Mesothelial cell of epicardium (in vitro differentiated cells): ENCODE measurements around the gene CATSPERE. TPM values are rescaled to one million over a fixed set of nuclear protein-coding genes. Genes with fewer than 3 reads are reported as not detected.

ENCODE experiments used
- DNase-seq, 2 experiments: peaks; one replicate each; pipeline ENCODE4 v3.0.0; 2021; ENCODE audit warnings: low spot score in 2 of 2; ENCODE audit not compliant: unreplicated experiment in 2 of 2
- H3K27ac Mint-ChIP-seq: 2 replicates; pipeline ENCODE4 v1.8.0; 2021; ENCODE audit warnings: mixed read lengths
- H3K27me3 Mint-ChIP-seq: 2 replicates; pipeline ENCODE4 v1.8.0; 2021; ENCODE audit warnings: low read depth, mixed read lengths
- H3K36me3 Mint-ChIP-seq: 2 replicates; pipeline ENCODE4 v1.8.0; 2021; ENCODE audit warnings: mixed read lengths
- H3K4me1 Mint-ChIP-seq: 2 replicates; pipeline ENCODE4 v1.8.0; 2021; ENCODE audit warnings: mixed read lengths
- H3K4me3 Mint-ChIP-seq: 2 replicates; pipeline ENCODE4 v1.8.0; 2021; ENCODE audit warnings: mild to moderate bottlenecking, moderate library complexity, mixed read lengths
- H3K9me3 Mint-ChIP-seq: 2 replicates; pipeline ENCODE4 v1.8.0; 2021; ENCODE audit warnings: mixed read lengths
- total RNA-seq: library from RNA; stranded (reverse); gene quantifications from 3 replicates; pipeline ENCODE4 v1.2.1, GENCODE V29; 2021
- TF ChIP-seq, protein P1 (sequence below): fragments of 200-600 bp; sonication (generic); IDR thresholded peaks from one replicate; pipeline ENCODE4 v1.5.0; 2021; ENCODE audit warnings: antibody characterized with exemption; ENCODE audit not compliant: unreplicated experiment

CATSPERE gene
- total RNA-seq, 1 donor from 2014 or later: 2.5 TPM

DNA sequence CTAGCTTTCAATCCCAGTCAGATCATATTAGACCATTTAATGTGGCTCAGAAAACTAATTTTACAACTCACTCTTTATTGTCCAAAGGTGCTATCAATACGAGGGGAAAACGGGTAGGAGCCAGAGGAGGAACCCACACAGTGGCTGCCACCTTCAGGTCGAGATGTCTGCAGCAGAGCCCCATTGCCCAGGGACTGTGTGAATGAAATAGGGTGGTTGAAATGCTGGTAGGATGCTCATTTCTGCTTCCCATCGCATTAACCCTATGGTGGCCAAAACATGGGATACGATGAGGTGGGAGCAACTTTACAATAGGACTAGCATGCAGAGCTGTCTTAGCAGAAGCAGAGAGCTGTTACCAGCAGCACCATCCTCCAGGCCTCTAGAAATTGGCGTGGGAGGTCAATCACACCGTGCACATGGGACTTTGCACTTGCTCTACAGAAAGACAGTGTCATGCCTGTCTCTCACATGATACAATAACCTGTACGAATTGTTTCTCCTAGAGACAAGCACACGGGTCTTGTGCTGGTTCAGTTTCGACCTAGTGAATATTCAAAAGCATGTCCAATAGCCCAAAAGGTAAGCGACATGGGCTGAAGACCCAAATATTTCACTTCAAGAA is 122.4 kb downstream of the CATSPERE start:
- Mint-ChIP-seq H3K27me3 (no peaks in the 10 kb centered on the region), H3K4me3 (no peak overlapping the region), H3K9me3 (peaks cover 9% of the 10 kb centered on the region), H3K36me3 (peaks cover 5% of the 10 kb centered on the region), H3K4me1 (no peaks in the 10 kb centered on the region), H3K27ac (no peak overlapping the region)
- TF ChIP-seq, protein P1, sequence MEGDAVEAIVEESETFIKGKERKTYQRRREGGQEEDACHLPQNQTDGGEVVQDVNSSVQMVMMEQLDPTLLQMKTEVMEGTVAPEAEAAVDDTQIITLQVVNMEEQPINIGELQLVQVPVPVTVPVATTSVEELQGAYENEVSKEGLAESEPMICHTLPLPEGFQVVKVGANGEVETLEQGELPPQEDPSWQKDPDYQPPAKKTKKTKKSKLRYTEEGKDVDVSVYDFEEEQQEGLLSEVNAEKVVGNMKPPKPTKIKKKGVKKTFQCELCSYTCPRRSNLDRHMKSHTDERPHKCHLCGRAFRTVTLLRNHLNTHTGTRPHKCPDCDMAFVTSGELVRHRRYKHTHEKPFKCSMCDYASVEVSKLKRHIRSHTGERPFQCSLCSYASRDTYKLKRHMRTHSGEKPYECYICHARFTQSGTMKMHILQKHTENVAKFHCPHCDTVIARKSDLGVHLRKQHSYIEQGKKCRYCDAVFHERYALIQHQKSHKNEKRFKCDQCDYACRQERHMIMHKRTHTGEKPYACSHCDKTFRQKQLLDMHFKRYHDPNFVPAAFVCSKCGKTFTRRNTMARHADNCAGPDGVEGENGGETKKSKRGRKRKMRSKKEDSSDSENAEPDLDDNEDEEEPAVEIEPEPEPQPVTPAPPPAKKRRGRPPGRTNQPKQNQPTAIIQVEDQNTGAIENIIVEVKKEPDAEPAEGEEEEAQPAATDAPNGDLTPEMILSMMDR: no peak
- DNase-seq: no peak

DNA sequence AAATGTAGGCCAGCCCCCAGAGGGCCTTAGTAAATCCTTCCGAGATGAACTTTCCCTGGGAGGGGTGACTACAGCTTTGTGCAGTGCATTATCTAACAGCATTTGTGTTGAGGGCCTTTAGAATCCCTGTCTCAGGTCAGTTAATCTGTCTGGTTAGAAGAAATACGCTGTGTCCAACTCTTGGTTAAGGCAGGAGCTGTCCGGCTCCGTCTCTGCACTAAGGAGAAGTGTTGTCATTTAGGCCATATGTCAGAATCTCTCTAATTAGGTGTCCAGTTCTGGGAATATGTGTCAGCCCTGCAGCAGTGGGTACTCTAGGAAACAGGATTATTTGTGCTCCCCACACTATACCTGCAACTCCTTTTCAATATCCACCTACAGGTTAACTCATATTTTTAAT is 124.8 kb downstream of the CATSPERE start:
- H3K36me3 Mint-ChIP-seq: no peaks in the 10 kb centered on the region
- no peak overlapping the region for H3K27ac Mint-ChIP-seq
- no peak overlapping the region for H3K4me3 Mint-ChIP-seq
- H3K27me3 Mint-ChIP-seq: no peaks in the 10 kb centered on the region
- no peaks in the 10 kb centered on the region for H3K4me1 Mint-ChIP-seq
- DNase-seq: no peak
- TF ChIP-seq, protein P1: no peak
- peaks cover 7% of the 10 kb centered on the region for H3K9me3 Mint-ChIP-seq

DNA sequence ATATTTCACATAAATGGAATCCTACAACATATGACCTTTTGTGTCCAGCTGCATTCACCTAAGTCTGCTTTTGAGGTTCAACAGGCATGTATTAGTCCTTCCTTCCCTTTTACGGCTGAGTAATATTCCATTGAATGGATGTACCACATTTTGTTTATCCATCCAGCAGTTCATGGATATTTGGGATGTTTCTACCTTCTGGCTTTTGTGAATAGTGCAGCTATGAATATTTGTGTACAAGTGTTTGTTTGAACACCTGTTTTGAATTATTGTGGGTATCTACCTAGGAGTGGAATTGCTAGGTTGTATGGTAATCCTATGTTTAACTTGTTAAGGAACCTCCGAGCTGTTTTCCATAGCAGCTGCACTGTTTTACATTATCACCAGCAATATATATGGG is 129.6 kb downstream of the CATSPERE start:
- Mint-ChIP-seq H3K36me3 (peaks cover 2% of the 10 kb centered on the region), H3K4me3 (no peak overlapping the region), H3K27ac (no peak overlapping the region), H3K27me3 (no peaks in the 10 kb centered on the region), H3K4me1 (no peaks in the 10 kb centered on the region), H3K9me3 (peaks cover 12% of the 10 kb centered on the region)
- TF ChIP-seq, protein P1: no peak
- no peak for DNase-seq

DNA sequence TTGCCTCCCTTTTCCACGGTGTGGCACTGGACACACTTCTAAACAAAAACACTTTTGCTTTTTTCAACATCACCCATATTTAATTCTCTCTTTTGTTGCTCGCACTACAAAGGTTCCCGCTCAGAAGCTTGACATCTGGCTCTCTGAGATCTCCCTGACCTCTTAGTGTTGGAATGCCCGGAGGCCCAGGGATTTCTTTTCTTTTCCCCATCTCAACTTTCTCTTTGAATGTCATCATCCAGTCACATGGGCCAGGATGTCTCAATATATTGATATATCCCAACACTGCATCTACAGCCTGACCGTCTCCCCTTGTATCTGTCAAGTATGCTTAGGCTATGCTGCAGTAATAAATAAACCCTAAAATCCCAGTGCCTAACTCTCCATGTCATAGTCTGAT is 137.5 kb downstream of the CATSPERE start:
- no peaks in the 10 kb centered on the region for H3K36me3 Mint-ChIP-seq
- peaks cover 5% of the 10 kb centered on the region for H3K4me1 Mint-ChIP-seq
- H3K9me3 Mint-ChIP-seq: no peaks in the 10 kb centered on the region
- no peak for DNase-seq
- TF ChIP-seq, protein P1: no peak
- no peaks in the 10 kb centered on the region for H3K27me3 Mint-ChIP-seq
- H3K4me3 Mint-ChIP-seq: no peak overlapping the region
- no peak overlapping the region for H3K27ac Mint-ChIP-seq

DNA sequence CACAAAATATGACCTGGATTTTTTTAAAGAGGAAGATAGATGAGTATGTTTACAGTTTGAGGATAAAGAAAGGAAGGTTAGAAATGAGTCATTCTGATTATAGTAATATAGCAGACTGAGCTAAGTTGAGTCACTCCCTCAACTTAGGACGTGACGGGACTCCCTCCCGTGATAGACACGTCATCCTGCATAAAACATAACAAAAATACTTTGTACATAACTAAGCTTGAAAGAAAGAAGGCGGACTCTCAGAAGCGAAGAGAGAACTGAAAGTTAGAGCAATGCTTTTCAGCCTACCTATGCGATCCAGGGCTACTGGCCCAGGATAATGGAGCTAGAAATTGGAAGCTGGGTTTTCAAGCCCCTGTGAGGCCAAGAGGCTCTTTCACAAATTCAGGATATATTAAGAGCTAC is 138.9 kb downstream of the CATSPERE start:
- no peaks in the 10 kb centered on the region for H3K36me3 Mint-ChIP-seq
- TF ChIP-seq, protein P1: no peak
- H3K27me3 Mint-ChIP-seq: no peaks in the 10 kb centered on the region
- peak overlapping the region; percentile 39 for H3K27ac Mint-ChIP-seq
- H3K9me3 Mint-ChIP-seq: no peaks in the 10 kb centered on the region
- no peak for DNase-seq
- no peak overlapping the region for H3K4me3 Mint-ChIP-seq
- peaks cover 5% of the 10 kb centered on the region for H3K4me1 Mint-ChIP-seq

GRCh38 chr1:244601336-244601735 is 140.3 kb downstream of the CATSPERE start:
- Mint-ChIP-seq H3K27ac (no peak overlapping the region), H3K9me3 (no peaks in the 10 kb centered on the region), H3K27me3 (no peaks in the 10 kb centered on the region), H3K4me3 (no peak overlapping the region), H3K36me3 (no peaks in the 10 kb centered on the region), H3K4me1 (peaks cover 5% of the 10 kb centered on the region)
- TF ChIP-seq, protein P1: no peak
- DNase-seq: no peak
